Raji (cell line): ENCODE results near the gene KSR2.

Experiments
- POLR2A ChIP-seq: IDR thresholded peaks from 2 replicates; pipeline ENCODE4 v1.6.1; 2011; ENCODE audit warnings: low read depth, low read length, control low read depth; ENCODE audit not compliant: insufficient read depth

Gene KSR2

GRCh38 chr12:117829108-117829507 lies 139.7 kb downstream of the KSR2 start:
- TF ChIP-seq POLR2A: no peak

GRCh38 chr12:117827660-117828059 lies 141.1 kb downstream of the KSR2 start:
- TF ChIP-seq POLR2A: no peak

- no peak for TF ChIP-seq POLR2A
Measured at GRCh38 chr12:117825827-117826226, 143.0 kb downstream of the KSR2 start.

GRCh38 chr12:117821480-117822175 lies 147.2 kb downstream of the KSR2 start:
- no peak for TF ChIP-seq POLR2A

GRCh38 chr12:117820216-117820907 lies 148.4 kb downstream of the KSR2 start:
- TF ChIP-seq POLR2A: no peak

GRCh38 chr12:117819160-117819559 lies 149.6 kb downstream of the KSR2 start:
- no peak for TF ChIP-seq POLR2A

GRCh38 chr12:117818400-117818799 lies 150.4 kb downstream of the KSR2 start:
- TF ChIP-seq POLR2A: no peak

GRCh38 chr12:117809509-117809908 lies 159.3 kb downstream of the KSR2 start:
- no peak for TF ChIP-seq POLR2A

- TF ChIP-seq POLR2A: no peak
Measured at GRCh38 chr12:117807946-117808345, 160.8 kb downstream of the KSR2 start.

GRCh38 chr12:117807355-117807754 lies 161.4 kb downstream of the KSR2 start:
- TF ChIP-seq POLR2A: no peak

- TF ChIP-seq POLR2A: no peak
Measured at GRCh38 chr12:117805865-117806264, 162.9 kb downstream of the KSR2 start.

GRCh38 chr12:117803001-117803400 lies 165.8 kb downstream of the KSR2 start:
- no peak for TF ChIP-seq POLR2A

- no peak for TF ChIP-seq POLR2A
Measured at GRCh38 chr12:117797202-117797601, 171.6 kb downstream of the KSR2 start.

- no peak for TF ChIP-seq POLR2A
Measured at GRCh38 chr12:117792877-117793424, 175.8 kb downstream of the KSR2 start.

- no peak for TF ChIP-seq POLR2A
Measured at GRCh38 chr12:117792471-117792870, 176.3 kb downstream of the KSR2 start.

- TF ChIP-seq POLR2A: no peak
Measured at GRCh38 chr12:117790948-117791347, 177.8 kb downstream of the KSR2 start.
